ENCODE measurements around the gene ANAPC10.

- TF ChIP-seq SP1 (IDR thresholded peaks at IDR 0.05) = no peak
- no peak for TF ChIP-seq TARDBP (IDR thresholded peaks at IDR 0.05)
- no peak for TF ChIP-seq LEF1 (IDR thresholded peaks at IDR 0.05; ENCODE audit: borderline replicate concordance)
- no peak for TF ChIP-seq FOXK2 (IDR thresholded peaks at IDR 0.05)
These were observed 27.4 kb upstream of the ANAPC10 start for GRCh38 chr4:145125396-145125795.

Data from HEK293T (cell line).